RWPE2 (cell line): Measurements from ENCODE around the gene MALRD1.

Source experiments
- ATAC-seq: fragments of 200-7000 bp; cut with Tn5 transposase; 3 replicates; pipeline ENCODE4 v1.9.1; 2021; ENCODE audit warnings: low read depth
- DNase-seq: peaks from one replicate; pipeline ENCODE4 v3.0.0-alpha.2; 2020; ENCODE audit warnings: low spot score
- H3K27ac ChIP-seq: fragments of 450-650 bp; 2 replicates; pipeline ENCODE4 v1.5.1; 2017; ENCODE audit warnings: mild to moderate bottlenecking; ENCODE audit not compliant: poor library complexity, severe bottlenecking
- H3K27me3 ChIP-seq: fragments of 250-450 bp; sonication (Bioruptor Pico); 2 replicates; pipeline ENCODE4 v1.5.1; 2021; ENCODE audit warnings: mild to moderate bottlenecking, moderate library complexity; ENCODE audit not compliant: insufficient read depth, poor library complexity, severe bottlenecking
- H3K36me3 ChIP-seq: fragments of 250-450 bp; sonication (Bioruptor Pico); 2 replicates; pipeline ENCODE4 v1.5.1; 2020; ENCODE audit warnings: low read depth, mild to moderate bottlenecking, moderate library complexity
- H3K4me1 ChIP-seq: fragments of 250-450 bp; sonication (Bioruptor Pico); 2 replicates; pipeline ENCODE4 v1.5.1; 2021; ENCODE audit warnings: mild to moderate bottlenecking, moderate library complexity; ENCODE audit not compliant: insufficient read depth, poor library complexity, severe bottlenecking
- H3K4me3 ChIP-seq: fragments of 250-450 bp; sonication (Bioruptor Pico); 2 replicates; pipeline ENCODE4 v1.5.1; 2021; ENCODE audit warnings: mild to moderate bottlenecking, moderate library complexity; ENCODE audit not compliant: severe bottlenecking
- H3K9me3 ChIP-seq: fragments of 250-450 bp; sonication (Bioruptor Pico); 2 replicates; pipeline ENCODE4 v1.5.1; 2021; ENCODE audit warnings: mild to moderate bottlenecking, moderate library complexity; ENCODE audit not compliant: severe bottlenecking
- CTCF ChIP-seq: fragments of 450-650 bp; IDR thresholded peaks from one replicate; pipeline ENCODE4 v1.5.1; 2017; ENCODE audit warnings: mild to moderate bottlenecking, moderate library complexity; ENCODE audit not compliant: poor library complexity, severe bottlenecking

MALRD1 gene

GRCh38 chr10:19054289-19054835 lies 5.8 kb downstream of the MALRD1 start:
- H3K4me1 ChIP-seq = no peaks in the 10 kb centered on the region
- TF ChIP-seq CTCF = no peak
- no peaks in the 10 kb centered on the region for H3K9me3 ChIP-seq
- no peak overlapping the region for H3K4me3 ChIP-seq
- H3K36me3 ChIP-seq = no peaks in the 10 kb centered on the region
- DNase-seq (no peak), ATAC-seq (no peak)
- no peak overlapping the region for H3K27ac ChIP-seq
- no peaks in the 10 kb centered on the region for H3K27me3 ChIP-seq

- no peaks in the 10 kb centered on the region for H3K27me3 ChIP-seq
- H3K4me1 ChIP-seq = no peaks in the 10 kb centered on the region
- no peaks in the 10 kb centered on the region for H3K36me3 ChIP-seq
- no peak for ATAC-seq
- H3K9me3 ChIP-seq = no peaks in the 10 kb centered on the region
- DNase-seq = no peak
- H3K4me3 ChIP-seq = no peak overlapping the region
- no peak for TF ChIP-seq CTCF
- no peak overlapping the region for H3K27ac ChIP-seq
These were observed 9.4 kb downstream of the MALRD1 start for GRCh38 chr10:19058046-19058445.

- Histone ChIP-seq H3K27me3 (no peaks in the 10 kb centered on the region), H3K4me3 (no peak overlapping the region), H3K4me1 (no peaks in the 10 kb centered on the region), H3K9me3 (no peaks in the 10 kb centered on the region), H3K36me3 (no peaks in the 10 kb centered on the region), H3K27ac (no peak overlapping the region)
- ATAC-seq = no peak
- TF ChIP-seq CTCF = no peak
- no peak for DNase-seq
These were observed 15.4 kb downstream of the MALRD1 start for GRCh38 chr10:19063986-19064385.

- no peak overlapping the region for H3K4me3 ChIP-seq
- no peaks in the 10 kb centered on the region for H3K9me3 ChIP-seq
- H3K36me3 ChIP-seq = no peaks in the 10 kb centered on the region
- no peaks in the 10 kb centered on the region for H3K4me1 ChIP-seq
- DNase-seq = no peak
- no peak overlapping the region for H3K27ac ChIP-seq
- no peak for ATAC-seq
- no peak for TF ChIP-seq CTCF
- H3K27me3 ChIP-seq = no peaks in the 10 kb centered on the region
These were observed 23.3 kb downstream of the MALRD1 start for GRCh38 chr10:19071946-19072345.

- no peak for TF ChIP-seq CTCF
- Histone ChIP-seq H3K27me3 (no peaks in the 10 kb centered on the region), H3K36me3 (no peaks in the 10 kb centered on the region), H3K27ac (no peak overlapping the region), H3K4me1 (no peaks in the 10 kb centered on the region), H3K9me3 (no peaks in the 10 kb centered on the region), H3K4me3 (no peak overlapping the region)
- DNase-seq (no peak), ATAC-seq (no peak; the same call in 2 of the 3 replicates)
These were observed 28.7 kb downstream of the MALRD1 start for GRCh38 chr10:19077276-19077675.
